ENCODE measurements around the gene EPAS1.

- TF ChIP-seq YY1 (IDR thresholded peaks at IDR 0.05; ENCODE audit: insufficient read depth, insufficient read length) (no peak), ZNF274 (IDR thresholded peaks at IDR 0.05; ENCODE audit: low read depth, low read length) (no peak)
These were observed 7.1 kb upstream of the EPAS1 start for GRCh38 chr2:46290078-46290477.
